Caco-2 (cell line): Measurements from ENCODE around the gene DOCK10. TPM values are rescaled to one million over a fixed set of nuclear protein-coding genes. Genes with fewer than 3 reads are reported as not detected.

Source experiments
- BruUV-seq: library from RNA; stranded (reverse); fragments of 400-500 nt; replicated peaks from 2 replicates; lab custom pipeline; 2021; lab: Mats Ljungman, UMichigan
- CTCF ChIA-PET: fragments of 300-600 bp; sonication (Branson Sonifier 250); formaldehyde crosslinking; loops from one replicate; lab custom pipeline; 2022; ENCODE audit warnings: antibody characterized with exemption; lab: Charles Lee
- POLR2A ChIA-PET: fragments of 300-600 bp; sonication (Branson Sonifier 250); formaldehyde crosslinking; loops from one replicate; lab custom pipeline; 2022; ENCODE audit warnings: antibody characterized with exemption; lab: Charles Lee
- DNase-seq, 2 experiments: peaks; one replicate each; pipeline versions ENCODE4 v3.0.0 to v3.0.0-alpha.2; 2020 to 2022
- H3K27me3 ChIP-seq: replicated peaks from 2 replicates; pipeline ENCODE4 v1.6.0; 2011; ENCODE audit warnings: low read length; ENCODE audit not compliant: control insufficient read depth, insufficient read depth
- H3K36me3 ChIP-seq: 2 replicates; pipeline ENCODE4 v1.5.1; 2011; ENCODE audit warnings: low read length; ENCODE audit not compliant: control insufficient read depth, insufficient read depth
- H3K4me1 ChIP-seq: fragments of 250-450 bp; sonication (Bioruptor Pico); 2 replicates; pipeline ENCODE4 v1.5.1; 2020; ENCODE audit warnings: mild to moderate bottlenecking
- H3K4me3 ChIP-seq: 2 replicates; pipeline ENCODE4 v1.5.1; 2011; ENCODE audit warnings: low read depth, mild to moderate bottlenecking, control low read depth, low read length
- H3K9me3 ChIP-seq: fragments of 250-450 bp; sonication (Bioruptor Pico); 2 replicates; pipeline ENCODE4 v1.5.1; 2020; ENCODE audit warnings: mild to moderate bottlenecking, moderate library complexity
- H3K27ac Mint-ChIP-seq: one replicate; pipeline ENCODE4 v1.8.0; 2022; ENCODE audit warnings: mixed read lengths; ENCODE audit not compliant: unreplicated experiment
- H3K27me3 Mint-ChIP-seq: one replicate; pipeline ENCODE4 v1.8.0; 2022; ENCODE audit warnings: mixed read lengths; ENCODE audit not compliant: insufficient read depth, unreplicated experiment
- H3K36me3 Mint-ChIP-seq: one replicate; pipeline ENCODE4 v1.8.0; 2022; ENCODE audit warnings: mild to moderate bottlenecking, mixed read lengths; ENCODE audit not compliant: insufficient read depth, unreplicated experiment
- H3K4me1 Mint-ChIP-seq: one replicate; pipeline ENCODE4 v1.8.0; 2022; ENCODE audit warnings: low read depth, mixed read lengths; ENCODE audit not compliant: unreplicated experiment
- H3K4me3 Mint-ChIP-seq: one replicate; pipeline ENCODE4 v1.8.0; 2022; ENCODE audit warnings: mild to moderate bottlenecking, moderate library complexity, mixed read lengths; ENCODE audit not compliant: unreplicated experiment
- H3K9me3 Mint-ChIP-seq: one replicate; pipeline ENCODE4 v1.8.0; 2022; ENCODE audit warnings: mixed read lengths; ENCODE audit not compliant: unreplicated experiment
- intact Hi-C: fragments of 100-400 bp; cut with micrococcal nuclease; formaldehyde crosslinking; loops from one replicate; pipeline ENCODE4 v1.10.0; 2022; ENCODE audit not compliant: unreplicated experiment
- total RNA-seq: library from RNA; stranded (reverse); gene quantifications from 2 replicates; pipeline ENCODE4 v1.2.3, GENCODE V29; 2022
- TF ChIP-seq, protein P1 (sequence below), 2 experiments: fragments of 200-600 bp in 1 of 2; IDR thresholded peaks; 1 replicate in 1 of 2; 2 replicates in 1 of 2; pipeline versions ENCODE4 v1.5.1 to v1.8.0; 2011 to 2022; ENCODE audit warnings: antibody characterized with exemption in 1 of 2, control low read depth in 1 of 2, inconsistent platforms in 1 of 2, low read depth in 1 of 2, low read length in 1 of 2, mild to moderate bottlenecking in 1 of 2, moderate library complexity in 1 of 2; ENCODE audit not compliant: insufficient read depth in 1 of 2, severe bottlenecking in 1 of 2, unreplicated experiment in 1 of 2

The DOCK10 gene
- total RNA-seq, 1 experiment from 2014 or later = not detected

DNA sequence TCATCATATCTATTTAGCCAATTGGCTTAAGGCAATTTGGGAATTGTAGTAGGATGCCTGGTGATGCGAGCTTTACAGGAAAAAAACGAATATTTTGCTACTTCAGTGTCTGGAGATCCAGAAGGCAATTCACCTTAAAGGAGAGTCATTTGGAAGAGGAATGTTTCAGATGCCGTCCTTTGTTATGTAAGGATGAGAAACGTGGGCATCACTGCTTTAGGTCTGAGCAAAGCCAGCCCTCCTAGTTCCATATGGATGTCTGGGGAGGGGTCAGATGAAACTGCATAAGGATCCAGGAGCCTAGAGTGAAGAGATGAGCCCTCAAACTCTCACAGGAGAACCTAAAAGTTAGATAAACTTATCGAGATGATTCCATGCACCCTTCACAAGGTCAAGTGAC, 30.9 kb upstream of the DOCK10 start:
- Mint-ChIP-seq H3K4me1 (no peaks in the 10 kb centered on the region), H3K27me3 (peaks cover 9% of the 10 kb centered on the region), H3K9me3 (no peaks in the 10 kb centered on the region), H3K27ac (no peak overlapping the region), H3K4me3 (no peak overlapping the region), H3K36me3 (no peaks in the 10 kb centered on the region)
- H3K27me3 ChIP-seq = no peaks in the 10 kb centered on the region
- intact Hi-C loops = no loop called here
- no peaks in the 10 kb centered on the region for H3K36me3 ChIP-seq
- CTCF ChIA-PET = no interaction called here
- BruUV-seq = no TSS peak
- POLR2A ChIA-PET = no interaction called here
- DNase-seq = no peak
- H3K4me1 ChIP-seq = no peaks in the 10 kb centered on the region
- no peak overlapping the region for H3K4me3 ChIP-seq
- TF ChIP-seq, protein P1, sequence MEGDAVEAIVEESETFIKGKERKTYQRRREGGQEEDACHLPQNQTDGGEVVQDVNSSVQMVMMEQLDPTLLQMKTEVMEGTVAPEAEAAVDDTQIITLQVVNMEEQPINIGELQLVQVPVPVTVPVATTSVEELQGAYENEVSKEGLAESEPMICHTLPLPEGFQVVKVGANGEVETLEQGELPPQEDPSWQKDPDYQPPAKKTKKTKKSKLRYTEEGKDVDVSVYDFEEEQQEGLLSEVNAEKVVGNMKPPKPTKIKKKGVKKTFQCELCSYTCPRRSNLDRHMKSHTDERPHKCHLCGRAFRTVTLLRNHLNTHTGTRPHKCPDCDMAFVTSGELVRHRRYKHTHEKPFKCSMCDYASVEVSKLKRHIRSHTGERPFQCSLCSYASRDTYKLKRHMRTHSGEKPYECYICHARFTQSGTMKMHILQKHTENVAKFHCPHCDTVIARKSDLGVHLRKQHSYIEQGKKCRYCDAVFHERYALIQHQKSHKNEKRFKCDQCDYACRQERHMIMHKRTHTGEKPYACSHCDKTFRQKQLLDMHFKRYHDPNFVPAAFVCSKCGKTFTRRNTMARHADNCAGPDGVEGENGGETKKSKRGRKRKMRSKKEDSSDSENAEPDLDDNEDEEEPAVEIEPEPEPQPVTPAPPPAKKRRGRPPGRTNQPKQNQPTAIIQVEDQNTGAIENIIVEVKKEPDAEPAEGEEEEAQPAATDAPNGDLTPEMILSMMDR (IDR thresholded peaks at IDR 0.05; ENCODE audit: insufficient read depth in 1 of 2, low read depth in 1 of 2, low read length in 1 of 2, severe bottlenecking in 1 of 2, unreplicated experiment in 1 of 2) = no peak
- H3K9me3 ChIP-seq = no peaks in the 10 kb centered on the region

DNA sequence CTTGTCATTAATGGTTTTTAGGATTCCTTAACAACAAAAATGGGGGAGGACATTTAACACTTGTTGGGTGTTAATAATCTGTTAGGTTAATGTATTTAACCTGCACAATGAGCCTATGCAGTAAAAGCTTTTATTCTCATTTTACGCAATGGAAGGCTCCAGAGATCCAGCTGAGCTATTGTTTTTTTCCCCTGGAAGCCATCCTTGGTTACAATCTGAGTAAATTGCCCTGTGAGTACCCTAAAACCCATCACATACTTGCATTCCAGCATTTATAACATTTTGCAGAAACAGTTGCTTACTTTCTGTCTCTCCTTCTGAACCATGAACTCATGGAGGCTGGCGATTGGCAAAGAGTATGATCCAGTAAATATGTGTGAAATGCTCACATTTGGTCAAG, 30.2 kb upstream of the DOCK10 start:
- H3K27me3 Mint-ChIP-seq = peaks cover 6% of the 10 kb centered on the region
- H3K9me3 Mint-ChIP-seq = no peaks in the 10 kb centered on the region
- H3K36me3 Mint-ChIP-seq = no peaks in the 10 kb centered on the region
- Histone ChIP-seq H3K4me3 (no peak overlapping the region), H3K27me3 (no peaks in the 10 kb centered on the region), H3K9me3 (no peaks in the 10 kb centered on the region), H3K4me1 (no peaks in the 10 kb centered on the region), H3K36me3 (no peaks in the 10 kb centered on the region)
- intact Hi-C loops = no loop called here
- CTCF ChIA-PET = no interaction called here
- H3K4me3 Mint-ChIP-seq = no peak overlapping the region
- TF ChIP-seq, protein P1 (IDR thresholded peaks at IDR 0.05; ENCODE audit: insufficient read depth in 1 of 2, low read depth in 1 of 2, low read length in 1 of 2, severe bottlenecking in 1 of 2, unreplicated experiment in 1 of 2) = no peak
- BruUV-seq = no TSS peak
- no peaks in the 10 kb centered on the region for H3K4me1 Mint-ChIP-seq
- H3K27ac Mint-ChIP-seq = no peak overlapping the region
- no peak for DNase-seq
- POLR2A ChIA-PET = no interaction called here

DNA sequence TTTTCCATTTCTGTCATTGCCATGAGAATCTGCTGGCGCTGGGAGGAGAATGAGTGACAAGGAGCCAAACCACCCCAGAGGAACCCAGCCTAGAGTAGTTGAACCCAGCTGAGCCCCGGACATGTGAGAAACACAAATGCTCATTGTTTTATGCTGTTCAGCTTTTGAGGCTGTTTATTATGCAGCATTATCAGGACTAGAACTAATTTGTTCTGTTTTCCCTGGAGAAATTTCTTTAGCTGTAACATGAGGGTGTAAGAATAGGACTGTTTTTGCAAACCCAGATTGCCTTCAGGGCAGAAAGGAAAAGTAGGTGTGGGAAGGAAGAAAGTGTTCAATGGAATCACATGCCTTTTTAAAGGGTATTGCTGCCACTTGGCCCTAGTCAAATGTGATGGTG, 28.5 kb upstream of the DOCK10 start:
- Histone ChIP-seq H3K4me3 (no peak overlapping the region), H3K9me3 (no peaks in the 10 kb centered on the region), H3K36me3 (no peaks in the 10 kb centered on the region), H3K27me3 (no peaks in the 10 kb centered on the region), H3K4me1 (no peaks in the 10 kb centered on the region)
- CTCF ChIA-PET = no interaction called here
- H3K4me3 Mint-ChIP-seq = no peak overlapping the region
- intact Hi-C loops = no loop called here
- no peaks in the 10 kb centered on the region for H3K4me1 Mint-ChIP-seq
- POLR2A ChIA-PET = no interaction called here
- no peak for DNase-seq
- no peaks in the 10 kb centered on the region for H3K9me3 Mint-ChIP-seq
- no peaks in the 10 kb centered on the region for H3K36me3 Mint-ChIP-seq
- TF ChIP-seq, protein P1 (IDR thresholded peaks at IDR 0.05; ENCODE audit: insufficient read depth in 1 of 2, low read depth in 1 of 2, low read length in 1 of 2, severe bottlenecking in 1 of 2, unreplicated experiment in 1 of 2) = no peak
- H3K27ac Mint-ChIP-seq = no peak overlapping the region
- H3K27me3 Mint-ChIP-seq = peaks cover 6% of the 10 kb centered on the region
- no TSS peak for BruUV-seq
